ENCODE data around the gene SAXO1. TPM values are rescaled to one million over a fixed set of nuclear protein-coding genes. Genes with fewer than 3 reads are reported as not detected.
A peak's percentile ranks its signal among the peaks of the same experiment; 100 is the strongest.

Gene SAXO1
- total and polyA plus RNA-seq, 5 experiments from 2014 or later, result 0.10 to 0.46 (median 0.32) TPM; not detected in 1

DNA sequence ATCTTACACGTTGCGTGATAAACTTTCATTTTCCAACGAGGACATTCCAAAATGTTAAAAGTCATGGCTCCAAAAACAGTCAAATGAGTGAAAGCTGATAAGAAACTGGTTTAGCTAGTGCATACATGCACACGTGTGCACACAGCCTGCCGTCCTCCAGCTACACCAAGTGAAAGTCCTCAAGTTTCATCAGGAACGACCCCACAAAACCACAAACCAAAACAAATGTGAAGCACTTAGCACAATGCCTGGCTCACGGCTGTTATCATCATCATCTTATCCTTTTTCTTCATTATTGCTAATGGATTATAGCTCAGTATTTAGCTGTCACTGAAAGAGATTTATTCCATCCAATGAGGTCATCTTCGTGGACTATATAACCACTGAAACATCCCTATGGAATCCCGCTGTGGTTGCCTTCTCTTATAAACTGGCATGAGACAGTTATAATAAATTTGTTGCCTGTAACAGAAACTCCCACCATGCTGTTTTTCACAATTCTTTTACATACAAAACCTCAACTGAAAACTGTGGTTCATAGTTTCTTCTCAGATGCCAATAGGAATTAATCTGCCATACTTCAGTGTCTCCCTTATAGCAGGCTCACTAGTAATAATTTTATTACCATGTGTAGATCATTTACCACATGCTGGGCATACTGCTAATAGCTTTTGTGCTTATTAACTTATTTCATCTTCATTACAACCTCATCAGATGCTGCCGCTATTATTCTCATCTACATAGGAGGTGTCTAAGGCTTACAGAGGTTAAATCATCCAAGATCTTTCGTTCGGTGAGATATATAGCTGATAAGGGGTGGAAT is 56.1 kb downstream of the SAXO1 start:
- H3K4me3 Mint-ChIP-seq, result peak overlapping the region in 2 of 10 donors; percentile 15 to 25
- no peak overlapping the region for H3K27ac Mint-ChIP-seq
- H3K36me3 Mint-ChIP-seq, result no peaks in the 10 kb centered on the region
- H3K4me1 Mint-ChIP-seq, result peaks cover 0 to 13% (median 7%) of the 10 kb centered on the region in 4 donors
- POLR2A ChIA-PET, result no interaction called here
- DNase-seq (no peak), ATAC-seq (no peak)
- H3K27me3 Mint-ChIP-seq, result peaks cover 2 to 20% (median 8%) of the 10 kb centered on the region in 5 donors
- peaks cover 0 to under 1% (median 0%) of the 10 kb centered on the region in 9 donors for H3K9me3 Mint-ChIP-seq

DNA sequence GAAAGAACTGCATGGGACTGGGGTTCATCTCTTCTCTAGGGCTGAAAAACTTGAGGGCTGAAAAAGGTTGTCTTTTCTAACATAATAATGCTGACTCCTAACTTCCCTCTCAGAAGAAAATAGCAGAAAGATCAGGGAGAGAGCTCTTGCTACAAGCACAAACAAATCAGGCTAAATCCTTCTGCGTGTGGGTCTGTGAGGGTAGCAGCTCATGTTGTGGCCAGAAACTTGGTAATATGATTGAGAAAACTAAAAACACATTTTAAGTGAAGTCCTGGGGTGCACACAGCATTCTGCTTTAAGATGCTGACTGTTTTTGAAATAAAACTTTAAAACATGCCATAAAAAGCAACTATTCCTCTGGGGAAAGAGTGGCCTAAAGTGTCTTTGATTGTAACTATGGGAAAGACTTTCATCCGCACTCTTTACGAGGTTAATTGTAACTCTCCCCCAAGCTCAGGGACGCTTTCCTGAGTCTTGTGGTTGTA is 56.7 kb downstream of the SAXO1 start:
- DNase-seq (no peak), ATAC-seq (no peak)
- Mint-ChIP-seq H3K9me3 (no peaks in the 10 kb centered on the region), H3K36me3 (no peaks in the 10 kb centered on the region), H3K27ac (no peak overlapping the region), H3K4me3 (peak overlapping the region in 2 of 10 donors; percentile 15 to 25), H3K27me3 (peaks cover 2 to 20% (median 9%) of the 10 kb centered on the region in 5 donors), H3K4me1 (peaks cover 0 to 13% (median 7%) of the 10 kb centered on the region in 4 donors)
- POLR2A ChIA-PET, result no interaction called here

DNA sequence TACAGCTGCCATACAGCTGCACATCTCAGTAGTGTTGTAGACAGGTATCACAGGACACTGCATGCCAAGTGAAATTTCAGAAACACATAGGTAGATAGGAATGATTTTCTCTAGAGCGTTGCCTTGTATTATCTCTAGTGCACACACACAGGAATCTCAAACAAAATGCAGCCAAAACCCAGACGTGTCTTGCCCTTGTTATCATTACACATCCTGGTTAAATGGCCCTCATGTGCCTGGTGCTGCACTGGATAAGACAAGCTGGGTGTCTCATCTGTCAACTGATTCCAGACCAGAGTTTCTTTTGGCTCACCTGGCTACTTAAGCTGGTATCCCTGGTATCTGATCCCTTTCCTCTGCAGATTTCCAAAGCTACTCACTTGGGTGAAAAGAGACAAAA is 59.7 kb downstream of the SAXO1 start:
- peaks cover 0 to 13% (median 7%) of the 10 kb centered on the region in 4 donors for H3K4me1 Mint-ChIP-seq
- no peaks in the 10 kb centered on the region for H3K36me3 Mint-ChIP-seq
- ATAC-seq (no peak), DNase-seq (no peak)
- POLR2A ChIA-PET, result no interaction called here
- H3K4me3 Mint-ChIP-seq, result no peak overlapping the region
- H3K27ac Mint-ChIP-seq, result no peak overlapping the region
- peaks cover 0 to 38% (median 18%) of the 10 kb centered on the region in 5 donors for H3K27me3 Mint-ChIP-seq
- peaks cover 0 to 10% (median 4%) of the 10 kb centered on the region in 9 donors for H3K9me3 Mint-ChIP-seq

DNA sequence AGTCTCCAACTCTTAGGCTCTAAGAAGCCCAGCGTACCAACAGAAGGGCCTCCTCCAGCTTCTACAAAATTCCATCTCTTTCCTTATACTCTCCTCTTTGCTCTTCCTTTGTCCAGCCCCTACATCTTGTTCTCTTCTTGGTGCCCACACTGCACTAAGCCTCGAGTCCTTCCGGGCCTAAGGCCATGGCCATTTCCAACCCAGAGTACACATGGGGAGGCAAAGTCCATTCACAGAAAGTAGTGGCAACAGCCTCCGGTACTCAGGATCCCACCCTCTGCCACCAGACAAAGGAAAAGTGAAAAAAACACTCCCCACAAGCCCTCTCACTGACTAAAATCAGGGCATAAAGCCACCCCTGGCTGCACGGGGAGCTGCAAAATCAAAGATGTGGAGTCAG is 60.3 kb downstream of the SAXO1 start:
- Mint-ChIP-seq H3K4me1 (peaks cover 0 to 13% (median 7%) of the 10 kb centered on the region in 4 donors), H3K4me3 (no peak overlapping the region), H3K27ac (no peak overlapping the region), H3K9me3 (peaks cover 0 to 12% (median 6%) of the 10 kb centered on the region in 9 donors), H3K36me3 (peaks cover 0 to 4% (median 0%) of the 10 kb centered on the region in 3 donors), H3K27me3 (peaks cover 0 to 38% (median 21%) of the 10 kb centered on the region in 5 donors)
- DNase-seq (no peak), ATAC-seq (no peak)
- POLR2A ChIA-PET, result no interaction called here

DNA sequence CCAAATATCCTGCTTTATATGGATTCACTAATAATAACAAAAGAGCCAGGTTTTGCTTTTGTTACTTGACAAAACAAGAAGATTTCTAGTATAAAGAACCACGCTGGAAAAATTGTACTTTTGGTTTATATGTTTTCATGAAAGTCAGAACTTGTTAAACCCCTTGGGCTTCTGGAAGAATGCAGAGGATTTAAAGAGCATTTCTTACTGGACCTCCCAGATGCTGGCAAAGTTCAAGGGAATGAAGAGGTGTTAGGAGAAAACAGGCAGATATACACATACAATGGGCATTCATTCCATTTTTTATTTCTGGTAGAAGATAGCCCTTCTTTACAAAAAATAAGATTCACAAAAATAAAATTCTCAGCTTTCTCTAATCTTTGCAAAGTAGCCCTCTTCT is 61.1 kb downstream of the SAXO1 start:
- peaks cover 0 to 38% (median 21%) of the 10 kb centered on the region in 5 donors for H3K27me3 Mint-ChIP-seq
- H3K4me1 Mint-ChIP-seq, result peaks cover 0 to 11% (median 7%) of the 10 kb centered on the region in 4 donors
- H3K9me3 Mint-ChIP-seq, result peaks cover 0 to 12% (median 7%) of the 10 kb centered on the region in 9 donors
- no peak overlapping the region for H3K4me3 Mint-ChIP-seq
- H3K27ac Mint-ChIP-seq, result no peak overlapping the region
- peaks cover 0 to 4% (median 0%) of the 10 kb centered on the region in 3 donors for H3K36me3 Mint-ChIP-seq
- DNase-seq (no peak), ATAC-seq (no peak)
- POLR2A ChIA-PET, result no interaction called here

DNA sequence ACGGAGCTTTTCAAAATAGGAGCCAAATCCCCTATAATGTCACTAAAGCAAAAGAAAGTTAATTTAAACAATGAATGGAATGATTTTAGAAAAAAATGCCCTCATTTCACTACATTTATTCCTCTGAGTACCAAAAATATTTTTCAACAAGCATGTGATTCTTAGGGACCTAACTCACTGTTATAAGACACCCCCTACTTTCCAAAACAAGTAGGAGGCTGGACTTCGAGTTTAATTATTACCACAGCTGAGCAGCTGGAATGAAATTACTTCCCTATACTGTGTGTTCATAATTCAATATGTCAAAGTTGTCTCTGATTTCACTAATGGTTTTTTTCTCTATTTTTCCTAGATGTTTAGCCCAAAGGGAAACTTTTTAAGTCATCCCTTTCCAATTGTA is 61.6 kb downstream of the SAXO1 start:
- peaks cover 0 to 42% (median 21%) of the 10 kb centered on the region in 5 donors for H3K27me3 Mint-ChIP-seq
- no peak overlapping the region for H3K27ac Mint-ChIP-seq
- H3K9me3 Mint-ChIP-seq, result peaks cover 0 to 15% (median 12%) of the 10 kb centered on the region in 9 donors
- H3K4me1 Mint-ChIP-seq, result peaks cover 0 to 6% (median 3%) of the 10 kb centered on the region in 4 donors
- no peak overlapping the region for H3K4me3 Mint-ChIP-seq
- POLR2A ChIA-PET, result no interaction called here
- DNase-seq (no peak), ATAC-seq (no peak)
- peaks cover 0 to 7% (median 0%) of the 10 kb centered on the region in 3 donors for H3K36me3 Mint-ChIP-seq

DNA sequence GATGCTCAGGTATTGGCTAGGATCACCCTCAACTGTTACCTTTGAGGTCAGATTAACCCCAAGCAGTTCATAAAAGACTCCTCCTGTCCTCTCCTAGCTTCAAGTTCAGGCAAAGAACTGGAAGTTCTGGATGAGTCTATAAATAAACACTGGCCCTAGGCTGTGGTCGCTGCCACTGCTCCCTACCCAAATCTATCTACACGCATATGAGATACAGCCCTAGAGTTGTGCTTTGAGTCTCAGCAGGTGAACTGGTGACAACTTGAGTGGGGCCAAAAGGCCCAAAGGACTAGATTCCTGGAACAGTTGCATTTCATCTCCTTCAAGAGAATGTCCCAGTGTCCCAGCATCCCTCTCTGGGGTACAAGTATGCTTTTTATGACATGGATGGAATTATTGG is 62.6 kb downstream of the SAXO1 start:
- DNase-seq, result no peak
- H3K9me3 Mint-ChIP-seq, result peaks cover 0 to 24% (median 22%) of the 10 kb centered on the region in 9 donors

DNA sequence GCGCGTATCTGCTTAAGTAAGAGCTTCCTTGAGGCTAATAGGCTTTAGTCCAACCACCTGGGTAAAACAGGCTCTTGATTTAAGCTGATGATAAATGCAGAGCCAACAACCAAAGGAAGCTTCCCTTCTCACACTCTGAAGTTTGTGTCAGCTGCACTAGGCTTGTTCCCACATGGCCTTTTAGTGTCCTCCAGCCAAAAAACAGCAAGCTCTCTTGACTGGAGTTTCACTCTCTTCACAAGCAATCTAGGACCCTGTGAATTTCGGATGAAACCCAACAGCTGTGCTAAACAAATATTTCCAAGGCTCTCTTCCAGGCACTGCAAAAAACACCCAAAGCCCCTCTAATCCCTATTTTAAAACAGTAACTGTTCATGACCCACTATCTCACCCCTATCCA is 63.9 kb downstream of the SAXO1 start:
- POLR2A ChIA-PET, result no interaction called here
- no peak overlapping the region for H3K27ac Mint-ChIP-seq
- H3K27me3 Mint-ChIP-seq, result peaks cover 7 to 48% (median 24%) of the 10 kb centered on the region in 5 donors
- H3K4me3 Mint-ChIP-seq, result no peak overlapping the region
- no peak for ATAC-seq
- peaks cover 0 to 28% (median 0%) of the 10 kb centered on the region in 3 donors for H3K36me3 Mint-ChIP-seq
- H3K4me1 Mint-ChIP-seq, result no peaks in the 10 kb centered on the region
- H3K9me3 Mint-ChIP-seq, result peaks cover 8 to 37% (median 34%) of the 10 kb centered on the region in 9 donors
- DNase-seq, result no peak

More for the DNA sequence above, 62.6 kb downstream of the SAXO1 start:
- H3K36me3 Mint-ChIP-seq, result peaks cover 0 to 17% (median 0%) of the 10 kb centered on the region in 3 donors
- no peaks in the 10 kb centered on the region for H3K4me1 Mint-ChIP-seq
- H3K27ac Mint-ChIP-seq, result no peak overlapping the region
- H3K27me3 Mint-ChIP-seq, result peaks cover 4 to 48% (median 21%) of the 10 kb centered on the region in 5 donors
- ATAC-seq, result no peak
- H3K4me3 Mint-ChIP-seq, result no peak overlapping the region
- POLR2A ChIA-PET, result no interaction called here

DNA sequence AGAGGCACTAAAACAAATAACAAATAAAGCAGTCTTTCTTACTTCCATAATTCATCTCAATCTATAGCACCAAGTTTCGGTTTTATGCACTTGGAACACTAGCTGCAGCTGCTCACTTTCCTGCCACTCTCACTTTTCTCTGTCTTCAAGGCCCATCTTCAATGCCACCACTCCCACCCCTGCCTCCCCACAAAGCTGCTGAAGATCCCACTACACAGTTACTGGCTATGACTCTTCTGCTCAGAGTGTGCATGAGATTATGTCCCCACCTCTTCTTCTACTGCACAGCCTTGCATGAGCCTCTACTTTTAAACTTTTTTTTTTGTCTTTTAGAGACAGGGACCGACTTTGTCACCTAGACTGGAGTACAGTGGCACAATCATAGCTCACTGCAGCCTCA is 77.4 kb downstream of the SAXO1 start:
- POLR2A ChIA-PET, result no interaction called here
- Mint-ChIP-seq H3K9me3 (peaks cover 0 to 20% (median 9%) of the 10 kb centered on the region in 9 donors), H3K27me3 (peaks cover 5 to 26% (median 7%) of the 10 kb centered on the region in 5 donors), H3K4me3 (no peak overlapping the region), H3K4me1 (no peaks in the 10 kb centered on the region), H3K36me3 (no peaks in the 10 kb centered on the region), H3K27ac (no peak overlapping the region)
- ATAC-seq, result no peak
- DNase-seq, result peak in 1 of 10 donors; percentile 5

DNA sequence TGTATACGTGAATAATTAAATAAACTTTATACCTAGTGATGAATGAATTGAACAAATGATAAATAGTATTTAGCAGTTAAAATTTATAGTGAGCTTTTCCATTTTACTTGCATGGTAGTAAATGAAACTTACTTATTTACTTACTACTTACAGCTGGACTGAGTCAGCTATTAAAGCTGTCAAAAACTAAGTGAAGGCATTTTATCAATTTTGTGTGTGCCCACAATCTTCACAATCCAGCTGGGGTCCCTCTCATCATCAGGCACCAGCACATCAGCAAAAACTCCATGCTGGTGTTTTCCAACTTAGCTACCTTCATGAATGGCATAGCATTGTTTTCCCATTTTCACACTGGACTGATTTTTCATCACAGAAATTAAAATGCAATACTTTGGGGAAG is 81.1 kb downstream of the SAXO1 start:
- ATAC-seq, result no peak
- Mint-ChIP-seq H3K27me3 (peaks cover 3 to 6% (median 4%) of the 10 kb centered on the region in 5 donors), H3K36me3 (no peaks in the 10 kb centered on the region), H3K27ac (no peak overlapping the region), H3K4me1 (no peaks in the 10 kb centered on the region), H3K9me3 (no peaks in the 10 kb centered on the region), H3K4me3 (no peak overlapping the region)
- POLR2A ChIA-PET, result no interaction called here
- no peak for DNase-seq

DNA sequence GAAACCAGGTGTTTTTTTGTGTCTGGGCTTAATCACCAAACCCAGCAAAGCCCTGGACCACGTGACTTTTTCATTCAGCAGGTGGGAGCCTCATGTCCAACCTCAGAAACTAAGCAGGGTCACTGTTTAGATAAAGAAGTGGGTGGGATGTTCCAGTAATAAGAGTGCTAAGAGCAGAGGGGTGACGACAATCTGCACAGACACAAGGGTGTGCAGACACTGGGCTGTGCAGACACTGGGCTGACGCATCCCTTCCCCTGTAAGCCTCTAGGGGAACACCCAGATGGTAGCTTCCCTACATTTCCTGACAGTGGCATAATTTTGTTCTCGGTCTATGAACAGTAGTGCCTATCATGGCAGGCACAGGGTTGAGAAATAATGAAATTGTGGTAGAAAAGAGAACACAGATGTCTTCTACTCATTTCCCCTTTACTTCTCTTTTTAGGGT is 85.1 kb downstream of the SAXO1 start:
- DNase-seq, result no peak
- Mint-ChIP-seq H3K27ac (no peak overlapping the region), H3K9me3 (no peaks in the 10 kb centered on the region), H3K4me3 (no peak overlapping the region), H3K27me3 (peaks cover 0 to 10% (median 5%) of the 10 kb centered on the region in 5 donors), H3K36me3 (peaks cover 0 to 4% (median 0%) of the 10 kb centered on the region in 3 donors), H3K4me1 (no peaks in the 10 kb centered on the region)
- POLR2A ChIA-PET, result no interaction called here
- no peak for ATAC-seq

DNA sequence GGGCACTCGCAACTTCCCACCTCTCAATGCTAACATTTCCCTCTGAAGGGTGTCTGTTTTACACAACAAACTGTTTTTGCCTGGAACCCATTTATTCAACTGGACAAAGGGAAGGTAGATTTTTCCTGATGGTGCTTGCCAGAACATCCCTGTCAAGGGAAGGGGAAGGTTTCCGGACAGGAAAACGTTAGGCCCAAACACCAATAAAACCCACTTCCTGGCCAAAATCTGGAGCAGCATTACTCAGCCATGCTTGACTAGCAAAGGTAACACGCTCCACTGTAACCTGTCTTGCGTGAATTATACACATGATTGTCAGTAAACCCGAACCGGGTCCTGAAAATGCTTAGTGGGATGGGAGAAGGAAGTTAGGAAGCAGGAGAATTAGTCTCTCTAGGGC is 90.2 kb downstream of the SAXO1 start:
- Mint-ChIP-seq H3K27ac (no peak overlapping the region), H3K36me3 (peaks cover 0 to 4% (median 0%) of the 10 kb centered on the region in 3 donors), H3K27me3 (peaks cover 0 to 17% (median 5%) of the 10 kb centered on the region in 5 donors), H3K4me1 (no peaks in the 10 kb centered on the region), H3K4me3 (no peak overlapping the region), H3K9me3 (peaks cover 0 to 2% (median 0%) of the 10 kb centered on the region in 9 donors)
- no peak for DNase-seq
- POLR2A ChIA-PET, result no interaction called here
- ATAC-seq, result no peak

DNA sequence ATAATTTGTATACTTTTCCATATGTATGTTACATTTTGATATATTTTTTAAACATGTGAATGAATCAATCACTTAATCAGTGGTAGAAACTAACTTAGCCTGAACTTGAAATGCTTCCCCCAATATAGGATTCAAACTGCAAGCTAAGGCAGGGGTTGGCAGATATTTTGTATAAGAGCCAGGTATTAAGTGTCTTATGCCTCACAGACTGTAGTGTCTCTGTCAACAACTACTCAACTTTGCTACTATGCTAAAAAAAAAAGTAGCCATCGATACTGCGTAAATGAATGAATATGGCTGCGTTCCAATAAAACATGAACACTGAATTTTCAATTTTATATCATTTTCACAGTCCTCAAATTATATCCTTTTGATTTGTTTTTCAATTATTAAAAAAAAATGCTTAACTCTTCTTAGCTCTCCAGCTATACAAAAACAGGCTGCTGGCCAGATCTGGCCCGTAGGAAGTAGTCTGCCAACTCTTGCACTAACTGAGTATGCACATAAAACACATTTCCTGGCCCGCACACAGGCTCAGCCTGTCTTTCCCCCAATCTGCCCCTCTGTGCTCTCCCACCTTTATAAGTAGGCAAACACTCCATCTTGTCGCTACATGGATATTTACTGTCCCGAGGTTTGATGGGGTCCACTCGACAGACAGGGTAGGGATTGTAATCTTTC is 91.8 kb downstream of the SAXO1 start:
- H3K4me3 Mint-ChIP-seq, result no peak overlapping the region
- peaks cover 0 to 2% (median 0%) of the 10 kb centered on the region in 9 donors for H3K9me3 Mint-ChIP-seq
- H3K4me1 Mint-ChIP-seq, result no peaks in the 10 kb centered on the region
- H3K36me3 Mint-ChIP-seq, result peaks cover 0 to 4% (median 0%) of the 10 kb centered on the region in 3 donors
- no peak overlapping the region for H3K27ac Mint-ChIP-seq
- DNase-seq, result no peak
- peaks cover 0 to 24% (median 6%) of the 10 kb centered on the region in 5 donors for H3K27me3 Mint-ChIP-seq
- POLR2A ChIA-PET, result no interaction called here
- ATAC-seq, result no peak
